Spleen (tissue), 7 donors: Measurements from ENCODE around the gene SCUBE1.
A peak's percentile ranks its signal among the peaks of the same experiment; 100 is the strongest.

Experiments
- CTCF ChIP-seq, 11 experiments: fragments of 200-600 bp in 7 of 11; fragments of 450-650 bp in 4 of 11; sonication (generic) in 4 of 11; IDR thresholded peaks in 8 of 11; conservative IDR thresholded peaks in 3 of 11; 1 replicate in 7 of 11; 2 replicates in 4 of 11; pipeline versions ENCODE4 v1.4.0 to v1.8.0; 2016 to 2021; ENCODE audit warnings: antibody characterized with exemption in 11 of 11, inconsistent platforms in 4 of 11, mild to moderate bottlenecking in 1 of 11
- POLR2A ChIP-seq, 3 donors: fragments of 450-650 bp; IDR thresholded peaks; one replicate each; pipeline ENCODE4 v1.5.1; 2017; ENCODE audit warnings: antibody characterized with exemption in 3 of 3, mild to moderate bottlenecking in 1 of 3
- POLR2AphosphoS5 ChIP-seq, 3 donors: sonication (generic); formaldehyde crosslinking; IDR thresholded peaks; one replicate each; pipeline ENCODE4 v1.5.1; 2017; ENCODE audit warnings: antibody characterized with exemption in 3 of 3
- donor health status: DM: no; HTN: no; CAD: no; lungs with moderate emphysema.
- donor health status: DM: no; HTN: no; CAD: no.
- donor health status: DM: no; HTN: no; CAD: no.

- no peak for TF ChIP-seq CTCF (IDR thresholded peaks at IDR 0.05 in 8 of 11, conservative IDR thresholded peaks at IDR 0.05 in 3 of 11)
- TF ChIP-seq POLR2A (IDR thresholded peaks at IDR 0.05) = no peak
- TF ChIP-seq POLR2AphosphoS5 (IDR thresholded peaks at IDR 0.05) = peak in 1 of 3 donors; percentile 4
Observed at GRCh38 chr22:43164636-43165035, 178.5 kb downstream of the SCUBE1 start.
